Measurements from ENCODE around the gene KCTD1. TPM values are rescaled to one million over a fixed set of nuclear protein-coding genes. Genes with fewer than 3 reads are reported as not detected.

KCTD1 gene
- total and polyA plus RNA-seq, 2 of the 4 experiments (the other 2 are of a cell fraction), result 5.0 to 5.8 TPM

DNA sequence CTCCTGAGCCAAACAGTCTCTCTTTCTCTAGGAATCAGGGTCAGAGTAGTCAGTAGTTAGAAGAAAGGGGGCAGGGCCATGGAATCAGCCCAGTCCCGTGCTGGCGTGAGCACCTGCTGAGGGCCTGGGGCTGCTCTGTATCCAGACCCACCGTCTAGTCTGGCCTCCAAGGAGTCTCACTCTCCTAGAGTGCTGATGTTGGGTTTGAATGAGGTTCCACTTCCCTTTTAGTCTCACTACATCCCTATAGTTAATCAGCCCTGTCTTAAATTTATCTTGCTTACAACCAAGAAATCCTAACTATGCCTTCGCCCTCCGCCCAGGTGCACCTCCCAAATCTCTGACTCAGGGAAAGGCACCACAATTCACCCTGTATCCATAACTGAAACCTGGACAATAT lies 13.4 kb upstream of the KCTD1 start:
- no peaks in the 10 kb centered on the region for H3K36me3 ChIP-seq (ENCODE audit: control insufficient read depth, insufficient read depth, low read length)
- H2AK9ac ChIP-seq (replicated peaks; ENCODE audit: low read depth, low read length, poor library complexity), result no peak overlapping the region
- peaks cover 17% of the 10 kb centered on the region for H3K27me3 ChIP-seq (ENCODE audit: control insufficient read depth, insufficient read depth, low read length)
- H3K9ac ChIP-seq (ENCODE audit: low read depth, low read length), result no peak overlapping the region
- in situ Hi-C loops (cut with MboI; ENCODE audit: low sequenced_read_pairs), result no loop called here
- intact Hi-C loops (cut with micrococcal nuclease), result no loop called here
- H2BK120ac ChIP-seq (ENCODE audit: low read depth, low read length), result no peak overlapping the region
- no peaks in the 10 kb centered on the region for H3K4me1 ChIP-seq (ENCODE audit: control insufficient read depth, insufficient read depth, low read length)
- H2BK5ac ChIP-seq (ENCODE audit: low read depth, low read length, poor library complexity, severe bottlenecking), result no peak overlapping the region
- H3K4me3 ChIP-seq (ENCODE audit: insufficient read depth, low read depth, low read length), result no peak overlapping the region
- no peak overlapping the region for H2BK20ac ChIP-seq (ENCODE audit: low read depth, low read length)
- BruUV-seq (replicated peaks), result no TSS peak
- H2AK5ac ChIP-seq (ENCODE audit: low read depth, low read length), result no peak overlapping the region
- DNase-seq (no peak), ATAC-seq (ENCODE audit: low read depth) (no peak)
- no peak overlapping the region for H4K8ac ChIP-seq (ENCODE audit: low read depth in 2 of 2, low read length in 2 of 2)
- no peaks in the 10 kb centered on the region for H4K20me1 ChIP-seq (ENCODE audit: insufficient read depth, low read length)
- peaks cover 3% of the 10 kb centered on the region; the same call in 1 of the 2 replicates for H3K9me3 ChIP-seq (ENCODE audit: control insufficient read depth, insufficient read depth, low read length)
- no peak overlapping the region for H3K4ac ChIP-seq (ENCODE audit: low read depth, low read length)
- TF ChIP-seq BHLHE40 (IDR thresholded peaks at IDR 0.05; ENCODE audit: low read depth, low read length) (no peak), MXI1 (IDR thresholded peaks at IDR 0.05; ENCODE audit: borderline replicate concordance, low read depth, low read length) (no peak), NFE2L2 (IDR thresholded peaks at IDR 0.05; ENCODE audit: low read depth, low read length) (no peak), MAFK (IDR thresholded peaks at IDR 0.05; ENCODE audit: low read depth, low read length) (no peak), SMC3 (IDR thresholded peaks at IDR 0.05; ENCODE audit: low read depth, low read length) (no peak), CEBPB (IDR thresholded peaks at IDR 0.05; ENCODE audit: low read depth, low read length) (no peak), FOS (IDR thresholded peaks at IDR 0.05; ENCODE audit: low read depth, low read length) (no peak), MAZ (IDR thresholded peaks at IDR 0.05; ENCODE audit: borderline replicate concordance, low read depth, low read length) (no peak), POLR2A (IDR thresholded peaks at IDR 0.05; ENCODE audit: low read depth, low read length) (no peak), RFX5 (IDR thresholded peaks at IDR 0.05; ENCODE audit: low read depth, low read length) (no peak), CHD1 (IDR thresholded peaks at IDR 0.05; ENCODE audit: low read depth, low read length) (no peak), RAD21 (IDR thresholded peaks at IDR 0.05; ENCODE audit: low read length) (no peak), RCOR1 (IDR thresholded peaks at IDR 0.05; ENCODE audit: insufficient replicate concordance, low read length) (no peak)
- TF ChIP-seq, protein P1, sequence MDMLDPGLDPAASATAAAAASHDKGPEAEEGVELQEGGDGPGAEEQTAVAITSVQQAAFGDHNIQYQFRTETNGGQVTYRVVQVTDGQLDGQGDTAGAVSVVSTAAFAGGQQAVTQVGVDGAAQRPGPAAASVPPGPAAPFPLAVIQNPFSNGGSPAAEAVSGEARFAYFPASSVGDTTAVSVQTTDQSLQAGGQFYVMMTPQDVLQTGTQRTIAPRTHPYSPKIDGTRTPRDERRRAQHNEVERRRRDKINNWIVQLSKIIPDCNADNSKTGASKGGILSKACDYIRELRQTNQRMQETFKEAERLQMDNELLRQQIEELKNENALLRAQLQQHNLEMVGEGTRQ (IDR thresholded peaks at IDR 0.05; ENCODE audit: low read depth, low read length), result no peak
- TF ChIP-seq, protein P2, sequence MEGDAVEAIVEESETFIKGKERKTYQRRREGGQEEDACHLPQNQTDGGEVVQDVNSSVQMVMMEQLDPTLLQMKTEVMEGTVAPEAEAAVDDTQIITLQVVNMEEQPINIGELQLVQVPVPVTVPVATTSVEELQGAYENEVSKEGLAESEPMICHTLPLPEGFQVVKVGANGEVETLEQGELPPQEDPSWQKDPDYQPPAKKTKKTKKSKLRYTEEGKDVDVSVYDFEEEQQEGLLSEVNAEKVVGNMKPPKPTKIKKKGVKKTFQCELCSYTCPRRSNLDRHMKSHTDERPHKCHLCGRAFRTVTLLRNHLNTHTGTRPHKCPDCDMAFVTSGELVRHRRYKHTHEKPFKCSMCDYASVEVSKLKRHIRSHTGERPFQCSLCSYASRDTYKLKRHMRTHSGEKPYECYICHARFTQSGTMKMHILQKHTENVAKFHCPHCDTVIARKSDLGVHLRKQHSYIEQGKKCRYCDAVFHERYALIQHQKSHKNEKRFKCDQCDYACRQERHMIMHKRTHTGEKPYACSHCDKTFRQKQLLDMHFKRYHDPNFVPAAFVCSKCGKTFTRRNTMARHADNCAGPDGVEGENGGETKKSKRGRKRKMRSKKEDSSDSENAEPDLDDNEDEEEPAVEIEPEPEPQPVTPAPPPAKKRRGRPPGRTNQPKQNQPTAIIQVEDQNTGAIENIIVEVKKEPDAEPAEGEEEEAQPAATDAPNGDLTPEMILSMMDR (conservative IDR thresholded peaks at IDR 0.05; ENCODE audit: low read depth, low read length), result no peak
- TF ChIP-seq, protein P3, sequence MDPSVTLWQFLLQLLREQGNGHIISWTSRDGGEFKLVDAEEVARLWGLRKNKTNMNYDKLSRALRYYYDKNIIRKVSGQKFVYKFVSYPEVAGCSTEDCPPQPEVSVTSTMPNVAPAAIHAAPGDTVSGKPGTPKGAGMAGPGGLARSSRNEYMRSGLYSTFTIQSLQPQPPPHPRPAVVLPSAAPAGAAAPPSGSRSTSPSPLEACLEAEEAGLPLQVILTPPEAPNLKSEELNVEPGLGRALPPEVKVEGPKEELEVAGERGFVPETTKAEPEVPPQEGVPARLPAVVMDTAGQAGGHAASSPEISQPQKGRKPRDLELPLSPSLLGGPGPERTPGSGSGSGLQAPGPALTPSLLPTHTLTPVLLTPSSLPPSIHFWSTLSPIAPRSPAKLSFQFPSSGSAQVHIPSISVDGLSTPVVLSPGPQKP (IDR thresholded peaks at IDR 0.05; ENCODE audit: borderline replicate concordance, low read depth, low read length), result no peak
- dilution Hi-C loops (cut with HindIII; ENCODE audit: low sequenced_read_pairs, unreplicated experiment), result no loop called here
- no peak overlapping the region for H4K91ac ChIP-seq (ENCODE audit: insufficient read depth, low read depth, low read length)
- POLR2A ChIA-PET (ENCODE audit: unreplicated experiment), result no interaction called here
- H3K9me1 ChIP-seq (ENCODE audit: insufficient read depth, low read length), result no peaks in the 10 kb centered on the region
- 69% methylated on average over 2 of the region's 5 CpGs; no CpG with 5 or more reads in 1 of the 2 experiments for WGBS, 2 experiments (ENCODE audit: extremely low coverage in 2 of 2, insufficient read length in 1 of 2)
- H3K14ac ChIP-seq (replicated peaks; ENCODE audit: low read depth, low read length), result no peak overlapping the region
- H2AFZ ChIP-seq (replicated peaks; ENCODE audit: low read length, poor library complexity), result no peak overlapping the region
- no peaks in the 10 kb centered on the region for H3K79me1 ChIP-seq (ENCODE audit: low read depth in 1 of 2, low read length in 2 of 2)
- CTCF ChIA-PET, result no interaction called here
- no peak overlapping the region for H2BK15ac ChIP-seq (ENCODE audit: low read depth, low read length)
- H4K5ac ChIP-seq (ENCODE audit: low read depth, low read length), result no peak overlapping the region
- no peak overlapping the region for H3K27ac ChIP-seq (ENCODE audit: insufficient read depth, low read length)
- no peak overlapping the region for H3K4me2 ChIP-seq (ENCODE audit: low read depth, low read length)
- H3K56ac ChIP-seq (ENCODE audit: extremely low read depth, insufficient read depth, low read length), result no peak overlapping the region
- no peak overlapping the region for H3K18ac ChIP-seq (ENCODE audit: low read depth, low read length)
- no peak overlapping the region for H3K23ac ChIP-seq (ENCODE audit: low read depth, low read length)
